Measurements from ENCODE around the gene CAPN13. TPM values are rescaled to one million over a fixed set of nuclear protein-coding genes. Genes with fewer than 3 reads are reported as not detected.

CAPN13 gene
- total RNA-seq, 2 donors from 2014 or later, result not detected

GRCh38 chr2:30733876-30734520, 73.2 kb downstream of the CAPN13 start:
- Mint-ChIP-seq H3K36me3 (ENCODE audit: low read depth) (no peaks in the 10 kb centered on the region), H3K27me3 (peaks cover 7% of the 10 kb centered on the region), H3K9me3 (no peaks in the 10 kb centered on the region), H3K4me3 (no peak overlapping the region), H3K27ac (no peak overlapping the region), H3K4me1 (no peaks in the 10 kb centered on the region)
- ATAC-seq (replicated peaks), result no peak

DNA sequence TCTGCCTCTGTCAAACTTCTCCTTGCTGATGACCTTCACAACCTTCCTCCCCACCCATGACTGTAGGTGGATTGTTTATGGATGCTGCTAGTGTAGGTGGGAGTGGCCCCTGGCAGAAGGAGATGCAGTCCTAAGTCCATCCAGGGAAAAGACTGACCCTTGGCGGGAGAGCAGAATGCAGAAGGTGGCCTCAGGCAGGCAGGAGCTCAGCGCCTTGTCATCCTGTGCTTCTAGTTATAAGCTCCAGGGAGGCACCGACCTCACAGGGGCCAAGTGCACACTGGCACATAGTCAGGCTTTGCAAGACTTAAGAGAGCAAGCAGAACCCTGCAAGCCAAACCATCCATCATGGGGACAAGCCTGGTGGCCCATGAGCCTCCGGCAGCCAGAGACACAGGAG, 74.4 kb downstream of the CAPN13 start:
- H3K27me3 Mint-ChIP-seq, result peaks cover 7% of the 10 kb centered on the region
- no peaks in the 10 kb centered on the region for H3K36me3 Mint-ChIP-seq (ENCODE audit: low read depth)
- H3K4me1 Mint-ChIP-seq, result no peaks in the 10 kb centered on the region
- H3K27ac Mint-ChIP-seq, result no peak overlapping the region
- no peak for ATAC-seq (replicated peaks)
- no peak overlapping the region for H3K4me3 Mint-ChIP-seq
- no peaks in the 10 kb centered on the region for H3K9me3 Mint-ChIP-seq

GRCh38 chr2:30732376-30732775, 74.9 kb downstream of the CAPN13 start:
- ATAC-seq (replicated peaks), result no peak
- Mint-ChIP-seq H3K9me3 (no peaks in the 10 kb centered on the region), H3K36me3 (ENCODE audit: low read depth) (no peaks in the 10 kb centered on the region), H3K4me1 (no peaks in the 10 kb centered on the region), H3K27ac (no peak overlapping the region), H3K27me3 (peaks cover 8% of the 10 kb centered on the region), H3K4me3 (no peak overlapping the region)

GRCh38 chr2:30731706-30732105, 75.5 kb downstream of the CAPN13 start:
- H3K4me1 Mint-ChIP-seq, result no peaks in the 10 kb centered on the region
- no peak overlapping the region for H3K27ac Mint-ChIP-seq

DNA sequence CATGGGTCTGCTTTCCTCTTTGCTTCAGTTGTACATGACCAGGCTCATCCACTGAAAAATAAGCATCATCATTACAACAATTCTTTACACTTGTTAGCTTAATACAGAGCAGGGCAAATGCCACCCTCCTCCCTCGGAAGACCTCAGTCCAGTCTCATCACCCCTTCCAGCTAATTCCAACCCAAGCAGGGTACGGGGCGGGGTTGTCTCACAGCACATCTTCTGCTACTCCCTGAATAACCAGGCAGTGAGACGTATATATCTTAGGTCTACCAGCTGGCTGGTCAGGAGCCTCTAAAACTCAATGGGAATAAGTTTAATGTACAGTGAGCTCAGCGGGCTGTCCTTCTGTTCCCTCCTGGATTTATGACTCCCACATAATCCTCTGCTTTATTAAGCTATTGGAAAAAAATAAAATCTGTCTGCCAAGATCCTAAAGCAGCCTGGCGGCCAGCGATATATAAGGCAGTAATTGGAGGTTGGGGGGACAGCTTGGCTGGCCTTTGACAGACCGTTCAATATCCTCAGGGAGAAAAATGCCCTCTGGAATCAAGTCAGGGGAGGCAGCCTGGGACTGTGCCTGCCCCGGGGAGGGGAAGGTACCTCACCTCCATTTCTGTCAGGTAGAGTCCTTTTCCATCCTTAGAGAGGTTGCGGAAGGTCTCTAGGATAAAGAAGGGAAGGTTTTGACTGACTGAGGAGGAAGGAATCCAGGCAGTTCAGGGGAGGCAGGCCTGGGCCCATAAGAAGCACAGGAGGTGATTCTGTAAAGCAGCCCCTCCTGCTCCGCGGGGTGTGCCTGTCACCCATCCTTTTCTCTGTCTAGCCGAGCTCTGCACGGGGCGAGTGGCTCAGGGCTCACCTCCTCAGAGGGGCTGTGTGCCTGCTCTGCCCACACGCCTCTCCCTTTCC, 76.3 kb downstream of the CAPN13 start:
- no peak overlapping the region for H3K4me3 Mint-ChIP-seq
- no peaks in the 10 kb centered on the region for H3K9me3 Mint-ChIP-seq
- no peak overlapping the region for H3K27ac Mint-ChIP-seq
- H3K27me3 Mint-ChIP-seq, result peaks cover 6% of the 10 kb centered on the region
- no peaks in the 10 kb centered on the region for H3K36me3 Mint-ChIP-seq (ENCODE audit: low read depth)
- no peak for ATAC-seq (replicated peaks)
- H3K4me1 Mint-ChIP-seq, result no peaks in the 10 kb centered on the region

More at GRCh38 chr2:30731706-30732105, 75.5 kb downstream of the CAPN13 start:
- no peaks in the 10 kb centered on the region for H3K9me3 Mint-ChIP-seq
- no peak overlapping the region for H3K4me3 Mint-ChIP-seq
- H3K36me3 Mint-ChIP-seq (ENCODE audit: low read depth), result no peaks in the 10 kb centered on the region
- no peak for ATAC-seq (replicated peaks)
- H3K27me3 Mint-ChIP-seq, result peaks cover 9% of the 10 kb centered on the region

GRCh38 chr2:30729031-30729430, 78.2 kb downstream of the CAPN13 start:
- Mint-ChIP-seq H3K36me3 (ENCODE audit: low read depth) (no peaks in the 10 kb centered on the region), H3K9me3 (no peaks in the 10 kb centered on the region), H3K27me3 (peaks cover 20% of the 10 kb centered on the region), H3K27ac (no peak overlapping the region), H3K4me3 (no peak overlapping the region), H3K4me1 (no peaks in the 10 kb centered on the region)
- no peak for ATAC-seq (replicated peaks)

DNA sequence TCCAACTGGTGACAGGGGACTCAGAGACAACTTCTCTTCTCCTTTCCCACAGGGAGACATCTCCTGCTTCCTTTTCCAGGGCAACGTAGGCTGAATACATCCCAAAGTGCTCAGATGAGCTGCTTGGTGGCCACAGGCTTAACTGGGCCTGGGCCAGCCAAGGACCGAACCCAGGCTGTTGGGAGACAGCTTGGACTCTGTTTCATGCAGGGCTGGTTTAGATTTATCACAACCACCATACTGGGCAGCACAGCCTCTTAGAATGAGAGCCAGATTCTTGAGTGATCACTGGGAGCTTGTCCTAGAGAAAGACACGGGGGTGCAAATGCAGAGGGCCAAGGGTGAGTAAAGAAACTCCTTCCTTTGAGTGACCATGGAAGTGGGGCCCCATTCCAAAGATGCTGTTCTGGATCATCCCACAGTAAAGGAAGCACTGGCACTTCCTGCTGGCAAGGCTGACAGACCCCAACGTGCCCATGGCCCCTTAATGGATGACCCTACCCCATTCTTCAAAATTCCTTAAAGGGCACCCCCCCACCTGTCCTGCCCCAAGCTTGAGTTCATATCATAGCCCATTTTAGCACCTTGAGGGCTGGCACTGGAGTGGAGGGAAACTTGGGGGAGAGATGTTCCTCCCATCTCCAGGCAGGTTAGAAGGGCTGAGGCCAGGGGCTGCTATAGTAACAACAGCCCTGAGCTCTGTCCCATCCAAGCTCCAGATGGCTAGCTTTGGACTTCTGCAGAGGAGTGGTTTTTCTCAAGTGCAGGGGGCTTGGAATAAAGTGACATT, 84.1 kb downstream of the CAPN13 start:
- Mint-ChIP-seq H3K36me3 (ENCODE audit: low read depth) (no peaks in the 10 kb centered on the region), H3K27ac (no peak overlapping the region), H3K27me3 (peaks cover 27% of the 10 kb centered on the region), H3K4me1 (no peaks in the 10 kb centered on the region), H3K9me3 (no peaks in the 10 kb centered on the region), H3K4me3 (no peak overlapping the region)
- no peak for ATAC-seq (replicated peaks)

DNA sequence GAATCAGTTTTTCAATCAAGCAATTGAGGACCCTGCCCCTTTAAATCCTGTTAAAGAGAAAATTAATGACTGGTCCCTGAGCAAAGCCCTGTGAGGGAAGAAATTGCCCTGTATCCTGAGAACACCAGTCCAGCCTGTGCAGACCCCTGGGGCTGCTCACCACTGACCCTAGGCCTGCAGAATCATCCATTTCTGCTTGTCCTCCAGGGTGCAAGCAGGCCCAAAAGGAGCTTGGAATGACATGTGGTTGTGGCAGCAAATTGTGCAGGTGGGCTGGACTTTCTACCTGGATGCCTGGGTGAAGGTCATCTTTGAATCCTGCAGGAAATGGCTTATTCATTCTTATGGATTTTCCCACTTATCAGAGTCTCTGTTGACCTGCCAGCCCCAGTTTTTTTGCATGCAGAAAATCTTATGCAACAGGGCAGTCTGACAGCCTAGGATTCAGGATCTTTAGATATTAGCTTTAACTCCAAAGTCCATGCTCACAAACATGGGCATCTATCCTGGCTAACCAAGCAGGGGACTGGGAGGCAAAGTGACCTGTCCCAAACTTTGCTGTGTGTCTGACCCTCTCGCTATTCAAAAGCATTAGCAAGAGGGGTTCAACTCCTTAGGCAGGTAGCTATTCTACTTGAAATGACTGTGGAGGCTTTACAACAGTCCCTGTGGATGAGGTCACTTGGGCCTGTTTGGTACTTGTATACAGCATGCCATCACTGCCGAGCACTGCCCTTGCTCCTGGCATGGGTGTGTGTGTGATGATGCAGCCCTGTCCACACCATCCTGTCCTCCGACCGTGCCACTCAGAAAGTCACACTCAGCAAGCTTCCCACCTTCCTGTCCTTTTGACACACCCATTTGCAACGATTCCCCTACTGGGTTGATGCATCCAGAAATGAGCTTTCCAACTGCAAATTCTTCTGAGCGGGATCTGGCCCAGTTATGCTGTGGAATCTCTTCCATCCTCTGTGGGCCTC, 85.3 kb downstream of the CAPN13 start:
- H3K4me1 Mint-ChIP-seq, result no peaks in the 10 kb centered on the region
- no peaks in the 10 kb centered on the region for H3K9me3 Mint-ChIP-seq
- peaks cover 22% of the 10 kb centered on the region for H3K27me3 Mint-ChIP-seq
- H3K36me3 Mint-ChIP-seq (ENCODE audit: low read depth), result no peaks in the 10 kb centered on the region
- ATAC-seq (replicated peaks), result no peak
- no peak overlapping the region for H3K4me3 Mint-ChIP-seq
- no peak overlapping the region for H3K27ac Mint-ChIP-seq

DNA sequence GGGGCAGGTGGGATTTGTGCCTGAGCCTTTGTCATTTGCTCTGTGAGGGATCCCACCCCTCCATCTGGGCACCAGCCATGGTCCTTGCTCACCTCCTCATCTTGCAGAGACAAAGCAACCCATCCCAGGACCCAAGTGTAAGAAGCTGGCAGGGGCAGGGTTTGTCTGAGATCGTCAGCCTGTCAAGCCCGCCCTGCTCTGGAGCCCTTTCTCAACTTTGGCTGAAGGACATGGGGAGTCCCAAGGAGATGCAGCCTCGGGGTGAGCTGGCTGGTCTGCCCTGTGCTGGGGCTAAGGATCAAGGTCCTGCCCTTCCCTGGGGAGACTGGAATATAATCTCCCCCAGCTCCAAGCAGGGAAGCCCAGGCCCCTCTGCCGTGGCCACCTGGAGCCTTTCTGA, 86.0 kb downstream of the CAPN13 start:
- no peak for ATAC-seq (replicated peaks)
- Mint-ChIP-seq H3K4me1 (no peaks in the 10 kb centered on the region), H3K36me3 (ENCODE audit: low read depth) (no peaks in the 10 kb centered on the region)

GRCh38 chr2:30717081-30717650, 90.1 kb downstream of the CAPN13 start:
- Mint-ChIP-seq H3K27ac (no peak overlapping the region), H3K9me3 (no peaks in the 10 kb centered on the region), H3K4me3 (no peak overlapping the region), H3K27me3 (no peaks in the 10 kb centered on the region), H3K4me1 (no peaks in the 10 kb centered on the region), H3K36me3 (ENCODE audit: low read depth) (no peaks in the 10 kb centered on the region)
- no peak for ATAC-seq (replicated peaks)

More for the DNA sequence above, 86.0 kb downstream of the CAPN13 start:
- H3K27ac Mint-ChIP-seq, result no peak overlapping the region
- H3K4me3 Mint-ChIP-seq, result no peak overlapping the region
- H3K9me3 Mint-ChIP-seq, result no peaks in the 10 kb centered on the region
- peaks cover 22% of the 10 kb centered on the region for H3K27me3 Mint-ChIP-seq

- no peaks in the 10 kb centered on the region for H3K9me3 Mint-ChIP-seq
- no peaks in the 10 kb centered on the region for H3K27me3 Mint-ChIP-seq
- no peak overlapping the region for H3K4me3 Mint-ChIP-seq
- no peaks in the 10 kb centered on the region for H3K4me1 Mint-ChIP-seq
- H3K36me3 Mint-ChIP-seq (ENCODE audit: low read depth), result no peaks in the 10 kb centered on the region
- no peak overlapping the region for H3K27ac Mint-ChIP-seq
- no peak for ATAC-seq (replicated peaks)
Observed at GRCh38 chr2:30716123-30716900, 90.9 kb downstream of the CAPN13 start.

DNA sequence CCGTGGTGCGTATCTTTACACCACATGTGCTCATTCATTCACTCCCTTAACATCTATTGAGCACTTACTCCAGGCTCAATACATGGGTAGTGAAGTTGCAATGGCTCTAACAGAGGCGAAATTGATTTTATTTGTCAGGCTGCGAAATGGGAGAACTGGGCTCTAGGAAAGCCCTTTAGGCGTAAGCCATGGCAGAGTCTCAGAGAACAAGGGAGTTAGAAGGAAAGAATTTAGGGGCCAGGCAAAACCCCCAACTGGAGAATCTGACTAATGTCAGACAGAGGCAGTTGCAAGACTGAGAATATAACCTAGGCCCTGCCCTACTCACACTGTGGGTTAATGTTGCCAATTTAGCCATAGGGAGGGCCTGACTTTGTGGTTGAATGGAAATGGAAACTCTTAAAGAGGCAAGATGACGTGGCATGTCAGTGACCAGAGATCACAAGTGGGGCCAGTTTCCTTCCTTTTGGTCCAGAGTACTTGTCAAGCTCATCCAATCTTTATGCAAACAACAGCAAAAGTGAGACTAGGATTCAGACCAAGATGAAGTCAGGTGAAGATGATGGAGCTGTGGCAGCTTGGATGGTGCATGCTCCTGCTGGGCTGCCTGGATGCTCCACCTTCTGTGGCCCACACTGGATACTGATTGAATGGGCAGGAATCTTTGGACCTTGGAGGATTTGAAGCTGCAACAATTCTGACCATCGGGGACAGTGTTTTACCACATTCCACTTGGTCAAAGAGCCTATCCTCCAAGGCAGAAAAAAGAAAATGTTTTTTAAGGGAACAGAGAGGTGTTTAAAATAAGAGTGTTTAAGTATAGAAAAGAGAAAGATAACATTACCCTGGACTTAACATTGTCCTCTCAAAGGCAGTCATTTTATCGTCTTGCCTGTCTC, 92.2 kb downstream of the CAPN13 start:
- Mint-ChIP-seq H3K27me3 (no peaks in the 10 kb centered on the region), H3K9me3 (no peaks in the 10 kb centered on the region), H3K4me3 (no peak overlapping the region), H3K27ac (no peak overlapping the region), H3K4me1 (no peaks in the 10 kb centered on the region), H3K36me3 (ENCODE audit: low read depth) (no peaks in the 10 kb centered on the region)
- peak; percentile 55 for ATAC-seq (replicated peaks)

All from activated T-helper 17 cell treated with anti-CD3 and anti-CD28 coated beads, Interleukin-2, amount 50 U/mL, for 72 hours (primary cell).